ENCODE results near the gene GPHA2. TPM values are rescaled to one million over a fixed set of nuclear protein-coding genes. Genes with fewer than 3 reads are reported as not detected.

GPHA2 gene
- total RNA-seq, 1 donor from 2014 or later: not detected

DNA sequence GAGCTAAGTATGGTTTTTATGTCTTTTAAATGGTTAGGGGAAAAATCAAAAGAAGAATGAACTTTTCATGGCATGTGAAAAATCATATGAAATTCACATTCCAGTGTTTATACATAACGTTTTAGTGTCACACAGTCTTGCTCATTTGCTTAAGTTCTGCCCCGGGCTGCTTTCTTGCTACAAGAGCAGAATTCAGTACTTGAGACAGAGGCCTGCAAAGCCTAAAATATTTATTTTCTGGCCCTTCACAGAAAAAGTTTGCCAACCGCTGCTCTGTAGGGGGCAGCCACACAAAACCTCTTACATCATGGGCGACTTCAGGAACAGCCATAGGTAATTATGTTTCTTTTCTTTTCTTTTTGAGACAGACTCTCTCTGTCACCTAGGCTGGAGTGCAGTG is 17.7 kb downstream of the GPHA2 start:
- Histone ChIP-seq H3K27me3 (ENCODE audit: insufficient read depth, low read length) (no peaks in the 10 kb centered on the region), H3K4me3 (ENCODE audit: insufficient read depth, low read depth, low read length) (peak overlapping the region; percentile 60), H3K27ac (ENCODE audit: low read depth, low read length) (peak overlapping the region; percentile 56), H3K4me1 (ENCODE audit: insufficient read depth, low read length) (peaks cover 18% of the 10 kb centered on the region), H3K79me2 (ENCODE audit: insufficient read depth, low read length) (peaks cover 21% of the 10 kb centered on the region), H2AFZ (ENCODE audit: low read depth, low read length) (peak overlapping the region; percentile 65), H3K9ac (ENCODE audit: low read length) (peak overlapping the region; percentile 83), H3K36me3 (ENCODE audit: insufficient read depth, low read length) (no peaks in the 10 kb centered on the region), H3K9me3 (ENCODE audit: insufficient read depth, low read depth, low read length) (no peaks in the 10 kb centered on the region), H3K4me2 (ENCODE audit: low read length) (peak overlapping the region; percentile 92), H4K20me1 (ENCODE audit: insufficient read depth, low read length) (no peaks in the 10 kb centered on the region)
- DNase-seq (ENCODE audit: low read depth) (peak; percentile 47), FAIRE-seq (no peak)
- H3K27ac Mint-ChIP-seq (ENCODE audit: unreplicated experiment): peak overlapping the region; percentile 94
- peaks cover 2% of the 10 kb centered on the region for H3K36me3 Mint-ChIP-seq (ENCODE audit: low read depth, unreplicated experiment)
- TF ChIP-seq EZH2 (IDR thresholded peaks at IDR 0.05; ENCODE audit: insufficient read depth, low read length): no peak
- TF ChIP-seq, protein P1, sequence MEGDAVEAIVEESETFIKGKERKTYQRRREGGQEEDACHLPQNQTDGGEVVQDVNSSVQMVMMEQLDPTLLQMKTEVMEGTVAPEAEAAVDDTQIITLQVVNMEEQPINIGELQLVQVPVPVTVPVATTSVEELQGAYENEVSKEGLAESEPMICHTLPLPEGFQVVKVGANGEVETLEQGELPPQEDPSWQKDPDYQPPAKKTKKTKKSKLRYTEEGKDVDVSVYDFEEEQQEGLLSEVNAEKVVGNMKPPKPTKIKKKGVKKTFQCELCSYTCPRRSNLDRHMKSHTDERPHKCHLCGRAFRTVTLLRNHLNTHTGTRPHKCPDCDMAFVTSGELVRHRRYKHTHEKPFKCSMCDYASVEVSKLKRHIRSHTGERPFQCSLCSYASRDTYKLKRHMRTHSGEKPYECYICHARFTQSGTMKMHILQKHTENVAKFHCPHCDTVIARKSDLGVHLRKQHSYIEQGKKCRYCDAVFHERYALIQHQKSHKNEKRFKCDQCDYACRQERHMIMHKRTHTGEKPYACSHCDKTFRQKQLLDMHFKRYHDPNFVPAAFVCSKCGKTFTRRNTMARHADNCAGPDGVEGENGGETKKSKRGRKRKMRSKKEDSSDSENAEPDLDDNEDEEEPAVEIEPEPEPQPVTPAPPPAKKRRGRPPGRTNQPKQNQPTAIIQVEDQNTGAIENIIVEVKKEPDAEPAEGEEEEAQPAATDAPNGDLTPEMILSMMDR (IDR thresholded peaks at IDR 0.05; ENCODE audit: insufficient read depth, low read depth, low read length): peak; percentile 13
- peaks cover 10% of the 10 kb centered on the region for H3K4me1 Mint-ChIP-seq (ENCODE audit: low read depth, unreplicated experiment)
- H3K27me3 Mint-ChIP-seq (ENCODE audit: low read depth, unreplicated experiment): no peaks in the 10 kb centered on the region
- peak overlapping the region; percentile 94 for H3K4me3 Mint-ChIP-seq (ENCODE audit: unreplicated experiment)
- H3K9me3 Mint-ChIP-seq (ENCODE audit: unreplicated experiment): no peaks in the 10 kb centered on the region

DNA sequence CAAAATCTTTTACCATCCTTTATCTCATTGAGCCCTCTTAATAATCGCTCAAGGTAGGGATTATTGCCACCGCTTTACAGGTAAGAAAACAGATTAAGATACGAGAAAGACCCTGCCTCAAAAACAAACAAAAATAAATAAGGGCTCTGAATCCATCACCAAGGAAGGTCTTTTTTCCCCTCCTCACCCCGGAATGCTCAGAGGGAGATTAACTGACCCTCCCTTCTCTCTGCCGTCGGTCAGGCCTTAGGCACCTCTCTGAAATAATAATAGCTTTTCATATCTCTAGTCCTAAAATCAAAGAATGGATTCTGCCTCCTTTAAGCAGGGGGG is 18.1 kb downstream of the GPHA2 start:
- Histone ChIP-seq H3K36me3 (ENCODE audit: insufficient read depth, low read length) (no peaks in the 10 kb centered on the region), H3K27me3 (ENCODE audit: insufficient read depth, low read length) (no peaks in the 10 kb centered on the region), H3K4me3 (ENCODE audit: insufficient read depth, low read depth, low read length) (peak overlapping the region; percentile 60), H3K4me2 (ENCODE audit: low read length) (peak overlapping the region; percentile 92), H3K4me1 (ENCODE audit: insufficient read depth, low read length) (peaks cover 18% of the 10 kb centered on the region), H3K79me2 (ENCODE audit: insufficient read depth, low read length) (peaks cover 21% of the 10 kb centered on the region), H2AFZ (ENCODE audit: low read depth, low read length) (peak overlapping the region; percentile 65), H4K20me1 (ENCODE audit: insufficient read depth, low read length) (no peaks in the 10 kb centered on the region), H3K9me3 (ENCODE audit: insufficient read depth, low read depth, low read length) (no peaks in the 10 kb centered on the region), H3K27ac (ENCODE audit: low read depth, low read length) (peak overlapping the region; percentile 56), H3K9ac (ENCODE audit: low read length) (peak overlapping the region; percentile 83)
- H3K9me3 Mint-ChIP-seq (ENCODE audit: unreplicated experiment): no peaks in the 10 kb centered on the region
- peaks cover 10% of the 10 kb centered on the region for H3K4me1 Mint-ChIP-seq (ENCODE audit: low read depth, unreplicated experiment)
- peak overlapping the region; percentile 94 for H3K4me3 Mint-ChIP-seq (ENCODE audit: unreplicated experiment)
- peak overlapping the region; percentile 94 for H3K27ac Mint-ChIP-seq (ENCODE audit: unreplicated experiment)
- H3K27me3 Mint-ChIP-seq (ENCODE audit: low read depth, unreplicated experiment): no peaks in the 10 kb centered on the region
- DNase-seq (ENCODE audit: low read depth): no peak
- peaks cover 2% of the 10 kb centered on the region for H3K36me3 Mint-ChIP-seq (ENCODE audit: low read depth, unreplicated experiment)
- FAIRE-seq: no peak
- no peak for TF ChIP-seq EZH2 (IDR thresholded peaks at IDR 0.05; ENCODE audit: insufficient read depth, low read length)
- TF ChIP-seq, protein P1 (IDR thresholded peaks at IDR 0.05; ENCODE audit: insufficient read depth, low read depth, low read length): no peak

DNA sequence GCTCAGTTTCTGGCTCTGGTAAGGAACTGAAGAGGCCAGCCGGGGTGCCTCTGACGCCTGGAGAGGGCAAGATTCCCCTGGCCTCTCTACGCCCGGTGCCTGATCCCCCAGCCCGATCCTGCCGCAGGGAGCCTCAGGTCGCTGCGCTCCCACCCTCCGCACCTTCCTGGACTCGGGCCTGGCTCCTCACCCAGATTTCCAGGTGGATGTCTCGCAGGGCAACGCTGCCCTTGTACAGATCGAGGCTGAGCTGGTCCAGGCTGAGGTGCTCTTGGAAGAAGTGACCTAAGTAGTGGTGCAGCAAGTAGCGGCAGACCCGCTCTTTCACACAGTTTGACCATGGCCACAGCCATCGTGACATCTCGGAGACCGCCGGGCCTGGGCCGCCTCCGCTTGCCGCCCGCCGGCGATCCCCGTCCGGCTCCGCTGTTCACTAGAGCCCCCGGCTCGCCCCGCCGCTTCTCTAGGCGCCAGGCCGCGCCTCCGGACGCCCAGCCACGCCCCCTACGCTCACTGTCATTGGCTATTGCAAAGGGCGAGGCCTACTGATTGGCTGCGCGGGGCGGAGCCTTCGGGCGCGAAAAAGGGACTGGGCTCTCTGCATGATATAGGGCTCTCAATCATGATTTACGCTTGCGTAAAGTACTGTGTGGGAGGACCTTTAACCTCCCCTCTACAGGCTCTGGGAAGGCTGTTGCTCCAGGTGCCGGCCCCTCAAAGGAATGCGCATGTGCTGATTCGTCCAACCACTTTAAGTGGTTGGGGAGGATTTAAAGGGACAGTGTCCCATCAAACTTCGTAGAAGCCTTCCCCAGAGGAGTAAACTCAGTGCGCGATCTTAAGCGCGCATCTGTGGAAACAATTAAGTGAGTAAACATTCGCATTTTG is 18.7 kb downstream of the GPHA2 start, which contains the start of gene ATG2A:
Gene ATG2A, minus strand, starts transcription at position 435 of the 888 bp plus-strand sequence. Its CDS starts 74 bp downstream, at position 361.
- no peaks in the 10 kb centered on the region for H3K9me3 Mint-ChIP-seq (ENCODE audit: unreplicated experiment)
- Histone ChIP-seq H3K27ac (ENCODE audit: low read depth, low read length) (peak within 1 kb of the TSS; percentile 81), H3K4me2 (ENCODE audit: low read length) (peak within 1 kb of the TSS; percentile 96), H3K4me3 (ENCODE audit: insufficient read depth, low read depth, low read length) (peak within 1 kb of the TSS; percentile 77), H3K9me3 (ENCODE audit: insufficient read depth, low read depth, low read length) (no peaks in the 10 kb centered on the region), H3K79me2 (ENCODE audit: insufficient read depth, low read length) (peaks cover 21% of the 10 kb centered on the region), H4K20me1 (ENCODE audit: insufficient read depth, low read length) (no peaks in the 10 kb centered on the region), H3K36me3 (ENCODE audit: insufficient read depth, low read length) (no peaks in the 10 kb centered on the region), H3K9ac (ENCODE audit: low read length) (peak within 1 kb of the TSS; percentile 95), H2AFZ (ENCODE audit: low read depth, low read length) (peak within 1 kb of the TSS; percentile 78), H3K27me3 (ENCODE audit: insufficient read depth, low read length) (no peaks in the 10 kb centered on the region), H3K4me1 (ENCODE audit: insufficient read depth, low read length) (peaks cover 18% of the 10 kb centered on the region)
- DNase-seq (ENCODE audit: low read depth): peak; percentile 99
- no peaks in the 10 kb centered on the region for H3K27me3 Mint-ChIP-seq (ENCODE audit: low read depth, unreplicated experiment)
- peak; percentile 88 for FAIRE-seq
- TF ChIP-seq, protein P1 (IDR thresholded peaks at IDR 0.05; ENCODE audit: insufficient read depth, low read depth, low read length): no peak
- TF ChIP-seq EZH2 (IDR thresholded peaks at IDR 0.05; ENCODE audit: insufficient read depth, low read length): no peak
- H3K36me3 Mint-ChIP-seq (ENCODE audit: low read depth, unreplicated experiment): peaks cover 4% of the 10 kb centered on the region
- peak within 1 kb of the TSS; percentile 94 for H3K27ac Mint-ChIP-seq (ENCODE audit: unreplicated experiment)
- peak within 1 kb of the TSS; percentile 94 for H3K4me3 Mint-ChIP-seq (ENCODE audit: unreplicated experiment)
- H3K4me1 Mint-ChIP-seq (ENCODE audit: low read depth, unreplicated experiment): peaks cover 10% of the 10 kb centered on the region
